Endothelial cell of umbilical vein (primary cell): ENCODE results near the gene CELF2. TPM values are rescaled to one million over a fixed set of nuclear protein-coding genes. Genes with fewer than 3 reads are reported as not detected.

Source experiments
- BruUV-seq: library from RNA; stranded (reverse); fragments of 400-500 nt; replicated peaks from 2 replicates; lab custom pipeline; 2021; lab: Mats Ljungman, UMichigan
- CTCF ChIA-PET: fragments of 300-600, 350-600 bp; sonication (Branson Sonifier 250); formaldehyde crosslinking; loops from one replicate; lab custom pipeline; 2021; ENCODE audit warnings: antibody characterized with exemption, inconsistent platforms; lab: Charles Lee
- POLR2A ChIA-PET: fragments of 300-600, 350-600 bp; sonication (Branson Sonifier 250); formaldehyde crosslinking; loops from one replicate; lab custom pipeline; 2021; ENCODE audit warnings: antibody characterized with exemption, inconsistent platforms; lab: Charles Lee
- DNase-seq: peaks from one replicate; pipeline ENCODE4 v3.0.0-alpha.2; 2011; ENCODE audit warnings: low read depth, low spot score
- FAIRE-seq: peaks from 2 replicates; lab custom pipeline; 2011; peaks lifted over from hg19 to GRCh38; lab: Jason Lieb, UNC
- H2AFZ ChIP-seq: 2 replicates; pipeline ENCODE4 v1.6.0; 2012; ENCODE audit warnings: low read depth, low read length, control low read depth, inconsistent platforms
- H3K27ac ChIP-seq: 2 replicates; pipeline ENCODE4 v1.5.1; 2011; ENCODE audit warnings: low read depth, mild to moderate bottlenecking, control low read depth, low read length, moderate library complexity; ENCODE audit not compliant: insufficient read depth
- H3K27me3 ChIP-seq, 2 experiments: 2 replicates each; pipeline versions ENCODE4 v1.6.0 to v1.6.1; 2011; ENCODE audit warnings: low read length in 2 of 2, mixed read lengths in 1 of 2; ENCODE audit not compliant: control insufficient read depth in 2 of 2, insufficient read depth in 2 of 2
- H3K36me3 ChIP-seq, 2 experiments: 2 replicates in 1 of 2; 3 replicates in 1 of 2; pipeline ENCODE4 v1.5.1; 2011; ENCODE audit warnings: low read length in 2 of 2, mild to moderate bottlenecking in 1 of 2, moderate library complexity in 1 of 2; ENCODE audit not compliant: control insufficient read depth in 2 of 2, insufficient read depth in 2 of 2; ENCODE audit errors: extremely low read depth in 1 of 2
- H3K4me1 ChIP-seq: 3 replicates; pipeline ENCODE4 v1.5.1; 2011; ENCODE audit warnings: mild to moderate bottlenecking, low read length; ENCODE audit not compliant: control insufficient read depth, insufficient read depth; ENCODE audit errors: extremely low read depth
- H3K4me2 ChIP-seq: 2 replicates; pipeline ENCODE4 v1.6.1; 2011; ENCODE audit warnings: low read length, control low read depth, mixed read lengths; ENCODE audit not compliant: insufficient read depth
- H3K4me3 ChIP-seq, 3 experiments: fragments of 200-600 bp in 1 of 3; sonication (generic), shearing (Covaris generic) in 1 of 3; replicated peaks in 1 of 3; 2 replicates each; pipeline ENCODE4 v1.5.1; 2011 to 2016; ENCODE audit warnings: control low read depth in 3 of 3, low read length in 3 of 3, mild to moderate bottlenecking in 2 of 3, inconsistent platforms in 1 of 3, low read depth in 1 of 3, moderate library complexity in 1 of 3; ENCODE audit not compliant: insufficient read depth in 1 of 3
- H3K79me2 ChIP-seq: 2 replicates; pipeline ENCODE4 v1.6.0; 2012; ENCODE audit warnings: low read length, inconsistent platforms; ENCODE audit not compliant: control insufficient read depth, insufficient read depth
- H3K9ac ChIP-seq: replicated peaks from 2 replicates; pipeline ENCODE3; 2011; ENCODE audit warnings: low read length, control low read depth; ENCODE audit not compliant: insufficient read depth; ENCODE audit errors: extremely low read depth
- H3K9me1 ChIP-seq: replicated peaks from 3 replicates; pipeline ENCODE4 v1.6.0; 2011; ENCODE audit warnings: mild to moderate bottlenecking, low read length; ENCODE audit not compliant: control insufficient read depth, insufficient read depth; ENCODE audit errors: extremely low read depth
- H3K9me3 ChIP-seq: replicated peaks from 2 replicates; pipeline ENCODE4 v1.5.1; 2012; ENCODE audit warnings: low read length, inconsistent platforms; ENCODE audit not compliant: control insufficient read depth, insufficient read depth
- H4K20me1 ChIP-seq: replicated peaks from 2 replicates; pipeline ENCODE3; 2011; ENCODE audit warnings: mild to moderate bottlenecking, low read length; ENCODE audit not compliant: control insufficient read depth, insufficient read depth; ENCODE audit errors: extremely low read depth
- CTCF ChIP-seq, 2 donors: IDR thresholded peaks; 1 replicate in 1 of 2; 2 replicates in 1 of 2; pipeline ENCODE4 v1.5.1; 2011; ENCODE audit warnings: low read length in 2 of 2, mild to moderate bottlenecking in 2 of 2, moderate library complexity in 2 of 2, control low read depth in 1 of 2, inconsistent platforms in 1 of 2, low read depth in 1 of 2; ENCODE audit not compliant: insufficient read depth in 1 of 2; ENCODE audit errors: extremely low read depth in 1 of 2
- EZH2 ChIP-seq: IDR thresholded peaks from 2 replicates; pipeline ENCODE4 v1.6.1; 2012; ENCODE audit warnings: borderline replicate concordance, low read depth, mild to moderate bottlenecking, moderate library complexity, low read length, inconsistent platforms; ENCODE audit not compliant: severe bottlenecking
- FOS ChIP-seq: IDR thresholded peaks from 2 replicates; pipeline ENCODE4 v1.6.1; 2011; ENCODE audit warnings: mild to moderate bottlenecking, low read length, moderate library complexity, borderline replicate concordance; ENCODE audit not compliant: insufficient read depth
- GATA2 ChIP-seq: IDR thresholded peaks from 2 replicates; pipeline ENCODE4 v1.7.0; 2011; ENCODE audit warnings: low read depth, mild to moderate bottlenecking, moderate library complexity, mixed read lengths, low read length; ENCODE audit not compliant: insufficient read length, insufficient read depth
- JUN ChIP-seq: IDR thresholded peaks from 2 replicates; pipeline ENCODE4 v1.6.1; 2011; ENCODE audit warnings: borderline replicate concordance, low read depth; ENCODE audit not compliant: insufficient read length, insufficient read depth
- MAX ChIP-seq: IDR thresholded peaks from 2 replicates; pipeline ENCODE4 v1.6.1; 2011; ENCODE audit not compliant: insufficient read depth, insufficient read length
- MYC ChIP-seq: IDR thresholded peaks from one replicate; pipeline ENCODE4 v1.6.1; 2011; ENCODE audit warnings: mild to moderate bottlenecking, low read depth, low read length
- POLR2A ChIP-seq: IDR thresholded peaks from 2 replicates; pipeline ENCODE4 v1.6.1; 2012; ENCODE audit warnings: low read depth, mild to moderate bottlenecking, control low read depth, low read length
- POLR2AphosphoS5 ChIP-seq: IDR thresholded peaks from 2 replicates; pipeline ENCODE4 v1.6.1; 2012; ENCODE audit warnings: low read depth, mild to moderate bottlenecking, control low read depth, low read length, moderate library complexity; ENCODE audit not compliant: insufficient read depth
- dilution Hi-C: fragments of 300-500 bp; cut with MboI; formaldehyde crosslinking; loops from one replicate; pipeline ENCODE4 v1.15.0; 2019; ENCODE audit warnings: low sequenced_read_pairs; ENCODE audit not compliant: extremely low pct_ligation_motif_present
- intact Hi-C: fragments of 100-400 bp; cut with micrococcal nuclease; formaldehyde crosslinking; loops from one replicate; pipeline ENCODE4 v1.10.0; 2022
- polyA plus RNA-seq, 4 experiments: library from polyadenylated mRNA; depleted of rRNA in 3 of 4; stranded (reverse) in 3 of 4; unstranded in 1 of 4; fragments of >200 nt; gene quantifications; 2 replicates each; pipeline versions ENCODE4 v1.2.1 to v1.2.3, GENCODE V29; 2011 to 2012; ENCODE audit warnings: missing spikeins in 1 of 4
- total RNA-seq: library from RNA; stranded (reverse); gene quantifications from 2 replicates; pipeline ENCODE4 v1.2.3, GENCODE V29; 2021

Gene CELF2
- total and polyA plus RNA-seq, 2 donors (not counting 3 experiments of a cell fraction or from before 2014, with no cell fraction given): 21.6 to 42.6 TPM

- H4K20me1 ChIP-seq: no peaks in the 10 kb centered on the region
- H3K27ac ChIP-seq: no peak overlapping the region
- H3K4me1 ChIP-seq: no peaks in the 10 kb centered on the region
- no TSS peak for BruUV-seq
- H3K9me1 ChIP-seq: no peaks in the 10 kb centered on the region
- H3K4me2 ChIP-seq: no peak overlapping the region
- DNase-seq (no peak), FAIRE-seq (no peak)
- peaks cover 3 to 6% of the 10 kb centered on the region in 2 experiments for H3K27me3 ChIP-seq
- dilution Hi-C loops (no loop called here), intact Hi-C loops (no loop called here)
- ChIA-PET POLR2A (no interaction called here), CTCF (interaction anchor here (0.7 kb wide), 1 partner anchor 27 kb away, joined by 3 read pairs; no protein-coding TSS in a partner anchor)
- H3K9ac ChIP-seq: no peak overlapping the region
- TF ChIP-seq MAX: no peak
- TF ChIP-seq CTCF (IDR thresholded peaks at IDR 0.05; ENCODE audit: extremely low read depth in 1 of 2, insufficient read depth in 1 of 2, low read depth in 1 of 2, low read length in 2 of 2): no peak
- no peak for TF ChIP-seq JUN
- TF ChIP-seq EZH2: no peak
- TF ChIP-seq GATA2: no peak
- TF ChIP-seq FOS: no peak
- TF ChIP-seq MYC: no peak
- no peak for TF ChIP-seq POLR2AphosphoS5
- TF ChIP-seq POLR2A: no peak
- no peaks in the 10 kb centered on the region for H3K36me3 ChIP-seq
- H2AFZ ChIP-seq: no peak overlapping the region
- H3K9me3 ChIP-seq: no peaks in the 10 kb centered on the region
- H3K4me3 ChIP-seq: no peak overlapping the region
- H3K79me2 ChIP-seq: no peaks in the 10 kb centered on the region
These were observed 10.1 kb upstream of the CELF2 start for GRCh38 chr10:11007476-11008020.
